DND-41 (cell line): ENCODE results near the gene ARSI.

Experiments used
- ATAC-seq: fragments of 200-7000 bp; cut with Tn5 transposase; 3 replicates; pipeline ENCODE4 v1.9.1; 2021; ENCODE audit warnings: low read depth; ENCODE audit not compliant: insufficient read depth
- DNase-seq: peaks from one replicate; pipeline ENCODE4 v3.0.0-alpha.2; 2020
- H2AFZ ChIP-seq: 2 replicates; pipeline ENCODE4 v1.6.0; 2012; ENCODE audit warnings: low read depth, low read length
- H3K27ac ChIP-seq: 2 replicates; pipeline ENCODE4 v1.5.1; 2012; ENCODE audit warnings: low read length, inconsistent platforms
- H3K27me3 ChIP-seq: fragments of 200-600 bp; sonication (generic); 2 replicates; pipeline ENCODE4 v1.6.0; 2012; ENCODE audit warnings: low read length, mild to moderate bottlenecking, inconsistent platforms; ENCODE audit not compliant: insufficient read depth, poor library complexity
- H3K36me3 ChIP-seq: 2 replicates; pipeline ENCODE4 v1.5.1; 2012; ENCODE audit warnings: low read length, inconsistent platforms; ENCODE audit not compliant: insufficient read depth
- H3K4me1 ChIP-seq: 2 replicates; pipeline ENCODE4 v1.5.1; 2012; ENCODE audit warnings: mild to moderate bottlenecking, low read length; ENCODE audit not compliant: insufficient read depth
- H3K4me2 ChIP-seq: 2 replicates; pipeline ENCODE4 v1.6.0; 2012; ENCODE audit warnings: mild to moderate bottlenecking, moderate library complexity, low read length, inconsistent platforms; ENCODE audit not compliant: insufficient read depth
- H3K4me3 ChIP-seq, 2 experiments: fragments of 200-600 bp in 1 of 2; shearing (Covaris generic) in 1 of 2; 2 replicates each; pipeline ENCODE4 v1.5.1; 2012 to 2016; ENCODE audit warnings: inconsistent platforms in 2 of 2, low read length in 2 of 2, mild to moderate bottlenecking in 2 of 2, low read depth in 1 of 2, moderate library complexity in 1 of 2
- H3K79me2 ChIP-seq: 2 replicates; pipeline ENCODE4 v1.6.0; 2012; ENCODE audit warnings: low read length, inconsistent platforms; ENCODE audit not compliant: insufficient read depth
- H3K9ac ChIP-seq: 2 replicates; pipeline ENCODE4 v1.6.0; 2012; ENCODE audit warnings: low read depth, mild to moderate bottlenecking, inconsistent platforms, low read length, moderate library complexity
- H3K9me3 ChIP-seq: 2 replicates; pipeline ENCODE4 v1.5.1; 2012; ENCODE audit warnings: low read length, moderate library complexity, mild to moderate bottlenecking, inconsistent platforms; ENCODE audit not compliant: insufficient read depth, severe bottlenecking
- H4K20me1 ChIP-seq: 2 replicates; pipeline ENCODE4 v1.6.0; 2012; ENCODE audit warnings: low read length; ENCODE audit not compliant: insufficient read depth
- EZH2 ChIP-seq: IDR thresholded peaks from 3 replicates; pipeline ENCODE4 v1.6.1; 2012; ENCODE audit warnings: borderline replicate concordance, low read depth, mild to moderate bottlenecking, moderate library complexity, low read length, inconsistent platforms; ENCODE audit not compliant: severe bottlenecking
- TF ChIP-seq, protein P1 (sequence below): IDR thresholded peaks from 2 replicates; pipeline ENCODE4 v1.5.1; 2012; ENCODE audit warnings: borderline replicate concordance, low read length, moderate library complexity, mild to moderate bottlenecking; ENCODE audit not compliant: poor library complexity, severe bottlenecking; ENCODE audit errors: extremely low read depth

Gene ARSI

DNA sequence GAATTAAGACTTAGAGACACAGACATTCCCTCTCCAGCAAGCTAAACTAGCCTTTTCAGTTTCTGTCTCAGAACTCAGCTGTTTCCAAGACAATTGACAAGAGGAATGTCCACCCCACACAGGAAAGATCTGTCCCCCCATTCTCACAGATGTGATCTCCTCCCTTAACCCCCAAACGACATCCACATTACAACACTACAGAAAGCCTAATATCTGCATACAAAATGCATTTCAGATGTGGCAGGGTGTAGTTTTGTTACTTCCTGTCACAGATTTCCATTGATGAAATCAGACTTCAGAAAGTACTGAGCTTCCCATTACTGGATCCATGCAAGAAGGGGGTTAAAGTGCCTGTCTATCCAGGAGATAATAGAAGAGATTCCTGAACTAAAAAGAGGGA, 2.9 kb upstream of the ARSI start:
- no peak for DNase-seq
- no peak overlapping the region for H3K27ac ChIP-seq

DNA sequence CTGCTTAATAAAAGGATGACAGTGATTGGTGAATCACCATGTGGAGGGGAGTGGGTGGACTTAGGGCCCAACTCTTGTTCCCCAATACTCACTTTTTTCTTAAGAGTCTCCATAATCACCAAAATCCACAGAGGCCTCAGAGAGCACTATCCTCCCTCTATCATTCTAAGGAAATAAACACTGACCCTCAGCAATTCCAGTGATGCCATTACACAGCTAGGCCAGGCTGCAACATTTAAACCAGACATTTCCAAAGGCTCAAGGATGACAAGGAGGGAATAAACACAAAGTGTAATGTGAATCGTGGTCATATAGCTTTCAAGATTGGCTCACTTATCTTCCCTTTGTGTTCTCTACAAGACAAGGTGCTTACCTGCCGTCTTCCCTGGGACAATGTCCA, 2.4 kb upstream of the ARSI start:
- H3K27ac ChIP-seq = no peak overlapping the region

More for the DNA sequence above, 2.9 kb upstream of the ARSI start:
- Histone ChIP-seq H3K27me3 (peaks cover 17% of the 10 kb centered on the region), H3K9me3 (no peaks in the 10 kb centered on the region), H3K9ac (no peak overlapping the region), H3K79me2 (no peaks in the 10 kb centered on the region), H3K4me2 (no peak overlapping the region), H2AFZ (no peak overlapping the region), H4K20me1 (peaks cover 3% of the 10 kb centered on the region; the same call in 1 of the 2 replicates), H3K4me3 (no peak overlapping the region), H3K36me3 (no peaks in the 10 kb centered on the region), H3K4me1 (no peaks in the 10 kb centered on the region)
- TF ChIP-seq, protein P1, sequence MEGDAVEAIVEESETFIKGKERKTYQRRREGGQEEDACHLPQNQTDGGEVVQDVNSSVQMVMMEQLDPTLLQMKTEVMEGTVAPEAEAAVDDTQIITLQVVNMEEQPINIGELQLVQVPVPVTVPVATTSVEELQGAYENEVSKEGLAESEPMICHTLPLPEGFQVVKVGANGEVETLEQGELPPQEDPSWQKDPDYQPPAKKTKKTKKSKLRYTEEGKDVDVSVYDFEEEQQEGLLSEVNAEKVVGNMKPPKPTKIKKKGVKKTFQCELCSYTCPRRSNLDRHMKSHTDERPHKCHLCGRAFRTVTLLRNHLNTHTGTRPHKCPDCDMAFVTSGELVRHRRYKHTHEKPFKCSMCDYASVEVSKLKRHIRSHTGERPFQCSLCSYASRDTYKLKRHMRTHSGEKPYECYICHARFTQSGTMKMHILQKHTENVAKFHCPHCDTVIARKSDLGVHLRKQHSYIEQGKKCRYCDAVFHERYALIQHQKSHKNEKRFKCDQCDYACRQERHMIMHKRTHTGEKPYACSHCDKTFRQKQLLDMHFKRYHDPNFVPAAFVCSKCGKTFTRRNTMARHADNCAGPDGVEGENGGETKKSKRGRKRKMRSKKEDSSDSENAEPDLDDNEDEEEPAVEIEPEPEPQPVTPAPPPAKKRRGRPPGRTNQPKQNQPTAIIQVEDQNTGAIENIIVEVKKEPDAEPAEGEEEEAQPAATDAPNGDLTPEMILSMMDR = no peak
- no peak for TF ChIP-seq EZH2
- ATAC-seq = no peak

DNA sequence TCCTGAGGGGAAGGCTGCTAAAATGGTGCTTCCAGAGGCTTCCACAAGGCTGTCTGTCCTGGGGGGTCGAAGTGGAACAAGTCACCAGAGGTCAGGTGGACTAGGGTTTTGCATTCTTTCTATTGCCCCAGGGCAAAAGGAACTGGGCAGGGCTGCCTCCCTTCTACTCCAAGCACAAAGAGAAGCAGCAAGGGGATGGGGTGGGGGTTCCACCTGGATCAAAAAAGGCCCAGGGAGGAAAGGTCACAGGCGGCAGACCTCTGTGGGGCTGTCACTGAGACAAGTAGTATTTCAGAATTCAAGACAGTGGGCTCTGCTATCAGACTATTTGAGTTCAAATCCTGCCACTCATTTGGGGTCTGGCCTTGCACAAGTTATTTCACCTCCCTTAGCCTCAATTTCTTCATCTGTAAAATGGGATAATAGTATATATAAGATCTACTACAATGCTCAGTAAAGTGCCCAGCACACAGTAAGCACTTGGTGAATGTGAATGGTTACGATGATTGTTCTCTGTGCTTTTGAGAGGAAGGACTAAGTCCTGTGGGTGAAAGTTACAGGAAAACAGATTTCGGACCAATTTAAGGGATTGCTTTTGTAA, 1.9 kb upstream of the ARSI start:
- Histone ChIP-seq H3K79me2 (no peaks in the 10 kb centered on the region), H2AFZ (no peak overlapping the region), H3K36me3 (no peaks in the 10 kb centered on the region), H3K4me2 (no peak overlapping the region), H3K9me3 (no peaks in the 10 kb centered on the region), H3K27ac (no peak overlapping the region), H3K4me3 (no peak overlapping the region), H3K9ac (no peak overlapping the region), H3K27me3 (peaks cover 14% of the 10 kb centered on the region), H3K4me1 (no peaks in the 10 kb centered on the region), H4K20me1 (peaks cover 3% of the 10 kb centered on the region; the same call in 1 of the 2 replicates)
- ATAC-seq = no peak
- no peak for DNase-seq
- no peak for TF ChIP-seq EZH2
- TF ChIP-seq, protein P1 = no peak

More for the DNA sequence above, 2.4 kb upstream of the ARSI start:
- Histone ChIP-seq H3K4me2 (no peak overlapping the region), H4K20me1 (peaks cover 3% of the 10 kb centered on the region; the same call in 1 of the 2 replicates), H3K9me3 (no peaks in the 10 kb centered on the region), H3K9ac (no peak overlapping the region), H3K4me1 (no peaks in the 10 kb centered on the region), H3K36me3 (no peaks in the 10 kb centered on the region), H3K27me3 (peaks cover 14% of the 10 kb centered on the region), H3K79me2 (no peaks in the 10 kb centered on the region), H3K4me3 (no peak overlapping the region), H2AFZ (no peak overlapping the region)
- ATAC-seq (no peak), DNase-seq (no peak)
- TF ChIP-seq, protein P1 = no peak
- no peak for TF ChIP-seq EZH2
